ENCODE measurements around the gene EHBP1L1.

Gene EHBP1L1

DNA sequence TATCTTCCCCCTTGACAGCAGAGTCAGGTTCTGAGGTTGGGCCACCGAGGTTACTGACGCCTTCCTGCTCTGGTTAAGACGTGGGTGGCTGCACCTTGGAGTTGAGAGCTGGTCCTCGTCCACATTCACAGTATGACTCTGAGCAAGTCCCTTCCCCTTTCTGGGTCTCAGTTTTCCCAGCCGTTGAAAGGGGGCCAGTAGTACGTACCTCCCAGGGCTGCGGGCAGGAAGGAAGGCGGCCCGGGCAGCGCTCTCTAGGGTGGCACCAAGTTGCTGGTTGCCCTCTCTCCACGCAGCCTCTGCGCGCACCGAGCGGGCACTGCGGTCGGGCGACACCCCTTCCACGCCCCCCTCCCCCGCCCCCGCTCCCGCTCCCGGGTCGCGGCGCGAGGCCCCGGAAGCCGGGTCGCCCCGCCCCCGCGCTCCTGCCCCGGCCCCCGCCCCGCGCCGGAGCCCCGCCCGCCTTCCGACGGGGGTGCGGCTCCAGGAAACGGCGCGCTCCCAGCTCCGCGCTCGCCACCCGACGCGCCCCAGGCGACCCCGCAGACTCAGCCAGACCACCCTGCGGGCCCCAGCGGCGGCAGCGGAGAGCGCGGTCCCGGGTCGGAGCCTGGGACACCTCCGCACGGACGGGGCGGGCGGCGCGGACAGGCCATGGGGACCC is at the start of gene EHBP1L1:
Gene EHBP1L1, plus strand, starts transcription at position 486 of the 664 bp plus-strand sequence. CDS start 250 bp downstream, outside the sequence.
- H3K36me3 ChIP-seq (ENCODE audit: control insufficient read depth, insufficient read depth, low read length) = 0 out of 2 replicates have a peak, but pooled peaks cover 2% of the 10 kb centered on the region
- peaks cover 43% of the 10 kb centered on the region for H3K27me3 ChIP-seq (ENCODE audit: control insufficient read depth, insufficient read depth, low read length)
- peak within 1 kb of the TSS; percentile 56 for H3K4me3 ChIP-seq (ENCODE audit: low read depth, low read length)
- peaks cover 16% of the 10 kb centered on the region for H3K4me1 ChIP-seq (ENCODE audit: control insufficient read depth, insufficient read depth, low read length)
- H3K9me3 ChIP-seq (ENCODE audit: control insufficient read depth, insufficient read depth, low read length) = no peaks in the 10 kb centered on the region
- H3K9ac ChIP-seq (ENCODE audit: low read depth, low read length) = no peak within 1 kb of the TSS
- no peak within 1 kb of the TSS for H3K27ac ChIP-seq (ENCODE audit: low read depth, low read length)

DNA sequence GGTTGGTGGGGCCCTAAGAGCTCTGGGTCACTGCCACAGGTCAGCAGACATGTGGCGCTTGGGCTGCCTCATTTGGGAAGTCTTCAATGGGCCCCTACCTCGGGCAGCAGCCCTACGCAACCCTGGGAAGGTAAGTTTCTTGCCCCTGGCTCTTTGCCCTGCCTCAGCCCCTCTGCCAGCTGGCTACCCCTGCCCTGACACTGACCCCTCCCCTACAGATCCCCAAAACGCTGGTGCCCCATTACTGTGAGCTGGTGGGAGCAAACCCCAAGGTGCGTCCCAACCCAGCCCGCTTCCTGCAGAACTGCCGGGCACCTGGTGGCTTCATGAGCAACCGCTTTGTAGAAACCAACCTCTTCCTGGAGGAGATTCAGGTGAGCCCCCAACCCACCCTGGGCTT is 49.1 kb upstream of the EHBP1L1 start:
- no peak overlapping the region for H3K9ac ChIP-seq (ENCODE audit: low read depth, low read length)
- H3K4me3 ChIP-seq (ENCODE audit: low read depth, low read length) = no peak overlapping the region
- no peaks in the 10 kb centered on the region for H3K9me3 ChIP-seq (ENCODE audit: control insufficient read depth, insufficient read depth, low read length)
- H3K4me1 ChIP-seq (ENCODE audit: control insufficient read depth, insufficient read depth, low read length) = peaks cover 4% of the 10 kb centered on the region; the same call in 1 of the 2 replicates
- no peak overlapping the region for H3K27ac ChIP-seq (ENCODE audit: low read depth, low read length)
- H3K36me3 ChIP-seq (ENCODE audit: control insufficient read depth, insufficient read depth, low read length) = peaks cover 27% of the 10 kb centered on the region
- no peaks in the 10 kb centered on the region; the same call in 1 of the 2 replicates for H3K27me3 ChIP-seq (ENCODE audit: control insufficient read depth, insufficient read depth, low read length)

DNA sequence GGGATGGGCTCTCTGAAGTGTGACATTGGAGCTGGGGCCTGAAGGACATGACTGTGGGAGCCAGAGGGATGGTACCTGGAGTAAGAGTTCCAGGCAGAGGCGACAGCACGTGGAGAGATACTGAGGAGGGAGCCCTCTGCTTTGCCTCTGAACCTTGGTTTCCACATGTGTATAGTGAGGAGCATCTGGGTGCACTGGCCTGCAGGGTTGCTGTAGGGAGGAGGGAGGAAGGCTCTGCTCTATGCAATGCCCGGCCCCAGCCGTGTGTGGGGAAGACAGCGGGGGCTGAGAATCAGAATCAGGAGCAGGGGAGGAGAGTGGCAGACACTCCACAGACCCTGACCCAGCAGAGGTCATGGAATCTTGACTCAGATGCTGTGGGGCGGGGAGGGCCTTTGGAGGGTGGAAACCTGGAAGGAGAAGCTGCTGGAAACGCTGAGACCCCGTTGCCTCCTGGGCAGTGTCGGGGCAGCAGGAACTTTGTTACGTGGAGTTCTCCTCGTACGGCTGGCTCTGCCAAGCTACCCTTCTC is 47.0 kb upstream of the EHBP1L1 start:
- Histone ChIP-seq H3K27me3 (ENCODE audit: control insufficient read depth, insufficient read depth, low read length) (no peaks in the 10 kb centered on the region; the same call in 1 of the 2 replicates), H3K4me3 (ENCODE audit: low read depth, low read length) (no peak overlapping the region), H3K9ac (ENCODE audit: low read depth, low read length) (no peak overlapping the region), H3K36me3 (ENCODE audit: control insufficient read depth, insufficient read depth, low read length) (peaks cover 43% of the 10 kb centered on the region), H3K27ac (ENCODE audit: low read depth, low read length) (no peak overlapping the region), H3K4me1 (ENCODE audit: control insufficient read depth, insufficient read depth, low read length) (peaks cover 4% of the 10 kb centered on the region; the same call in 1 of the 2 replicates), H3K9me3 (ENCODE audit: control insufficient read depth, insufficient read depth, low read length) (no peaks in the 10 kb centered on the region)

DNA sequence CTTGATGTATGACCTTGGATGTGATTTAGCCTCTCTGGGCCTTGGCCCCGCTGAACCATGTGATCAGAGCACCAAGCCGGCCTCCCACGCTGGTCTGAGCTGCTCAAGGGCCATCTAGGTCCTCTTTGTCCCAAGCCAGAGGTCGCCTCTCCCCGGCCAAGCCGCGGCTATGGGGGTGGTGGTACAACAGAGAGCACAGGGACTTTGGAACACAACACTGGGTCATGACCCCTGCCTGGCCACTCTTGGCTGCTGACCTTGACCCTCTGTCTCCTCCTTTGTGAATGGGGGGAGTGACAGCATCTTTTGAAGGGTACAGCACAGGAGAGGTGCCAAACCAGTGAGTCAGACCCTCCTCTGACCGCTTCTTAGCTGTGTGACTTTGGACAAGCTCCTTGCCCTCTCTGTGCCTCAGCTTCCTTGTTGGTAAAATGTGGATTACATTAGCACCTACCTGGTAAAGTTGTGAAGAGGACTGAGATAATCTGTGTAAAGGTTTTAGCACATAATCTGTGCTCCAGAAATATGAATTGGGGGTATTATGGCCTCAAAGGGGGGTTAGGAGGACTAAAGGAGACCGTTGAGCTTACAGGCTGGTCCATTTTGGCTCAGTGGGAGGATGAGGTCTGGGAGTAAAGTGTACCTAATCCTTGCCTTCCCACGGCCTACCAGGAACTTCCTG is 46.2 kb upstream of the EHBP1L1 start:
- peaks cover 44% of the 10 kb centered on the region for H3K36me3 ChIP-seq (ENCODE audit: control insufficient read depth, insufficient read depth, low read length)
- no peak overlapping the region for H3K27ac ChIP-seq (ENCODE audit: low read depth, low read length)
- no peak overlapping the region for H3K9ac ChIP-seq (ENCODE audit: low read depth, low read length)
- H3K27me3 ChIP-seq (ENCODE audit: control insufficient read depth, insufficient read depth, low read length) = no peaks in the 10 kb centered on the region
- H3K9me3 ChIP-seq (ENCODE audit: control insufficient read depth, insufficient read depth, low read length) = no peaks in the 10 kb centered on the region
- no peaks in the 10 kb centered on the region for H3K4me1 ChIP-seq (ENCODE audit: control insufficient read depth, insufficient read depth, low read length)
- H3K4me3 ChIP-seq (ENCODE audit: low read depth, low read length) = no peak overlapping the region

DNA sequence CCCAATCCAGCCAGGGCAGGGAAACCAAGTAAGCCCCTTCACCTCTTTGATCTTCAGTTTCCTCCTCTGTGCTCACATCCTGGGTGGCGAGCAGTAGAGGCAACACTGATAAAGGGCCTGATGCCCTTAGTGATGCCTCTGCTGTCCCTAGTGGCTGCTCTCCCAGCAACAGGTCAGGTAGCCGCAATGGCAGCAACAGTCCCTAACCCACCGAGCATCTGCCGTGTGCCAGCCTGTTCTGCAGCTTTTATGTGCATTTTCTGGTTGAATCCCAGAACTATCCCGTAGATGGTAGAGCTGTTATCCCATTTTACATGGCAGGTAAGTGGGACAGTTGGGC is 45.7 kb upstream of the EHBP1L1 start:
- no peak overlapping the region for H3K27ac ChIP-seq (ENCODE audit: low read depth, low read length)
- H3K9ac ChIP-seq (ENCODE audit: low read depth, low read length) = no peak overlapping the region
- H3K36me3 ChIP-seq (ENCODE audit: control insufficient read depth, insufficient read depth, low read length) = peaks cover 49% of the 10 kb centered on the region

DNA sequence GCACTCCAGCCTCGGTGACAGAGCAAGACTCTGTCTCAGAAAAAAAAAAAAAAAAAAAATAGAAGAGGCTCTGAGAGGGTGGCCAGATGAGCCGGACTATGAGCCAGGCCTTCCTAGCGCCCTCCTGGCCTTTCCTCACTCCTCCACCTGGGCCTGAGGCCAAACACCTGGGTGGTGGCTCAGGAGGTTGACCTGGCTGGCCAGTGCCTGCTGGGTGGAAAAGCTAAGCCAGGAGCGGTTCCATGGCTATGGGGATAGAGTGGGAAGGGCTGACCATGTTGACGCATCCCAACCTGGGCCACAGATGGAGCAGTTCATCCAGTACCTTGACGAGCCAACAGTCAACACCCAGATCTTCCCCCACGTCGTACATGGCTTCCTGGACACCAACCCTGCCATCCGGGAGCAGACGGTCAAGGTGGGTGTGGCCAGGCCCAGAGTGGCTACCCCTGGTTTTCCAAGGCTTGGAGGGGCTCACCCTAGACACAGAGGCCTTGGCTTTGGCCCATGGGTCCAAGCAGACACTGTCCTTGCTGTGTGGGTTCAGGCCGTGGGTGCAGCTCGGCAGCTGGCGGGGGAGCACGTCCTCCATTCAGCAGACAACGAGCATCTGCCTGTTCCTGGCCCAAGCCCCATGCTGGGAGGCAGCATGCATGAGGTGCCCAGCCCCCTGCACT is 43.3 kb upstream of the EHBP1L1 start:
- Histone ChIP-seq H3K36me3 (ENCODE audit: control insufficient read depth, insufficient read depth, low read length) (peaks cover 61% of the 10 kb centered on the region), H3K9ac (ENCODE audit: low read depth, low read length) (no peak overlapping the region), H3K9me3 (ENCODE audit: control insufficient read depth, insufficient read depth, low read length) (no peaks in the 10 kb centered on the region), H3K4me3 (ENCODE audit: low read depth, low read length) (no peak overlapping the region), H3K27me3 (ENCODE audit: control insufficient read depth, insufficient read depth, low read length) (no peaks in the 10 kb centered on the region), H3K4me1 (ENCODE audit: control insufficient read depth, insufficient read depth, low read length) (no peaks in the 10 kb centered on the region), H3K27ac (ENCODE audit: low read depth, low read length) (no peak overlapping the region)

More for the DNA sequence above, 45.7 kb upstream of the EHBP1L1 start:
- no peaks in the 10 kb centered on the region for H3K27me3 ChIP-seq (ENCODE audit: control insufficient read depth, insufficient read depth, low read length)
- H3K4me1 ChIP-seq (ENCODE audit: control insufficient read depth, insufficient read depth, low read length) = no peaks in the 10 kb centered on the region
- H3K9me3 ChIP-seq (ENCODE audit: control insufficient read depth, insufficient read depth, low read length) = no peaks in the 10 kb centered on the region
- H3K4me3 ChIP-seq (ENCODE audit: low read depth, low read length) = no peak overlapping the region

DNA sequence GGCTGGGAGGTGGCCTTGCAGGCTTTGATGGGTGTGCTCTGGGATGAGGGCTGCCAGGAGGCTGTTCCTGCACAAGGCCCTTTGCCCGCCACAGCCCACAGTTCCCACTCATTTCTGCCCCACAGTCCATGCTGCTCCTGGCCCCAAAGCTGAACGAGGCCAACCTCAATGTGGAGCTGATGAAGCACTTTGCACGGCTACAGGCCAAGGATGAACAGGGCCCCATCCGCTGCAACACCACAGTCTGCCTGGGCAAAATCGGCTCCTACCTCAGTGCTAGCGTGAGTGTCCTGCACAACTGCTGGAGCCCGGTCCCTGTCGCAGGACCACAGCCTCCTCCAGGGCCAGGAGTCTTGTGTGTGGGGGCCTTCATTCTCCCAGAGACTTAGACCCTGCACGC is 40.8 kb upstream of the EHBP1L1 start:
- H3K4me3 ChIP-seq (ENCODE audit: low read depth, low read length) = no peak overlapping the region
- no peak overlapping the region for H3K27ac ChIP-seq (ENCODE audit: low read depth, low read length)
- H3K27me3 ChIP-seq (ENCODE audit: control insufficient read depth, insufficient read depth, low read length) = peaks cover 17% of the 10 kb centered on the region
- H3K9me3 ChIP-seq (ENCODE audit: control insufficient read depth, insufficient read depth, low read length) = no peaks in the 10 kb centered on the region
- peaks cover 63% of the 10 kb centered on the region for H3K36me3 ChIP-seq (ENCODE audit: control insufficient read depth, insufficient read depth, low read length)
- no peak overlapping the region for H3K9ac ChIP-seq (ENCODE audit: low read depth, low read length)
- H3K4me1 ChIP-seq (ENCODE audit: control insufficient read depth, insufficient read depth, low read length) = no peaks in the 10 kb centered on the region

DNA sequence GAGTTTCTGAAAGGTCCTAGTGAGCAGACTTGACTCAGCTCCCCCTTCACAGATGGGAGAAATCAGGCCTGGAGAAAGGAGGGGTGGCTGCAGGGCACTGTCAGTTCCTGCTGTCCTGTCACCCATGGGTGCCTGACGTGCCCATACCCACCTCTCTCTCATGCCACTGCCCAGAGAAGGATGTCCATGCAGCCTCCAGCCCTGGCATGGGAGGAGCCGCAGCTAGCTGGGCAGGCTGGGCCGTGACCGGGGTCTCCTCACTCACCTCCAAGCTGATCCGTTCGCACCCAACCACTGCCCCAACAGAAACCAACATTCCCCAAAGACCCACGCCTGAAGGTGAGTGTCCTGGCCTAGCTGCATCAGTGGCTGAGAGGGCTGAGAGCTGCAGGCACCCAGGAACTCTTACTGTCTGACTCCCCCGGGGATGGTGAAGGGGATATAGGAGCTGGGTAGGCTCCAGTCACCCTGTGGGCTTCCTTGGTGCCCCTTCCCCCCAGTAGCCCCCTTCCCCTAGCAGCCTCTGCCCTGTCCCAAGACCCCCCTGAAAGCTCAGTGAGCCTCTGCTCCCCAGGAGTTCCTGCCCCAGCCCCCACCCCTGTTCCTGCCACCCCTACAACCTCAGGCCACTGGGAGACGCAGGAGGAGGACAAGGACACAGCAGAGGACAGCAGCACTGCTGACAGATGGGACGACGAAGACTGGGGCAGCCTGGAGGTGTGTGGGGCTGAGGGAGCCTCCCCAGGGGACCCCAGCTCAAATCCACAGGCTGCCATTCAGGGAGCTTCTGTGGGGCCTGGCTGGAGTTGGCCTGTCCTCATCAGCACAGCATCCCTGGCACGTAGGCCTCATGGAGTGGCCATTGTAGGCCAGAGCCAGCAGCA is 39.2 kb upstream of the EHBP1L1 start:
- no peak overlapping the region for H3K4me3 ChIP-seq (ENCODE audit: low read depth, low read length)
- peaks cover 49% of the 10 kb centered on the region for H3K36me3 ChIP-seq (ENCODE audit: control insufficient read depth, insufficient read depth, low read length)
- H3K4me1 ChIP-seq (ENCODE audit: control insufficient read depth, insufficient read depth, low read length) = 0 out of 2 replicates have a peak, but pooled peaks cover 3% of the 10 kb centered on the region
- H3K27ac ChIP-seq (ENCODE audit: low read depth, low read length) = no peak overlapping the region
- H3K9me3 ChIP-seq (ENCODE audit: control insufficient read depth, insufficient read depth, low read length) = no peaks in the 10 kb centered on the region
- H3K27me3 ChIP-seq (ENCODE audit: control insufficient read depth, insufficient read depth, low read length) = peaks cover 25% of the 10 kb centered on the region
- no peak overlapping the region for H3K9ac ChIP-seq (ENCODE audit: low read depth, low read length)

DNA sequence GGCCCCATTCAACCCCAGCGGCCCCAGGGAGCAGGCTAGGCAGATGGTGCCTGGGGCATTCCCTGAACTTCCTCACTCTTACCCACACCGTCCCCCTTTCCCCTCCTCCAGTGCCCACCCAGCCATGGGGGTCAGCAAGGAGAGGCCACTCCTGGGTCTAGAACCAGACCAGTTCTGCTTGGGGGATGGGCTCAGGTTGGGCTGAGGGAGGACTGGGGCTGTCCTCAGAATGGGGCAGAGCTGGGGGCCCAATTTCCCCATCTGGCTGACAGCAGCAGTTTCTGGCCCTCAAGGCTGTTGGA is 38.6 kb upstream of the EHBP1L1 start:
- Histone ChIP-seq H3K36me3 (ENCODE audit: control insufficient read depth, insufficient read depth, low read length) (peaks cover 46% of the 10 kb centered on the region), H3K27me3 (ENCODE audit: control insufficient read depth, insufficient read depth, low read length) (peaks cover 25% of the 10 kb centered on the region), H3K9me3 (ENCODE audit: control insufficient read depth, insufficient read depth, low read length) (no peaks in the 10 kb centered on the region), H3K9ac (ENCODE audit: low read depth, low read length) (no peak overlapping the region), H3K4me1 (ENCODE audit: control insufficient read depth, insufficient read depth, low read length) (0 out of 2 replicates have a peak, but pooled peaks cover 3% of the 10 kb centered on the region), H3K27ac (ENCODE audit: low read depth, low read length) (no peak overlapping the region), H3K4me3 (ENCODE audit: low read depth, low read length) (no peak overlapping the region)

DNA sequence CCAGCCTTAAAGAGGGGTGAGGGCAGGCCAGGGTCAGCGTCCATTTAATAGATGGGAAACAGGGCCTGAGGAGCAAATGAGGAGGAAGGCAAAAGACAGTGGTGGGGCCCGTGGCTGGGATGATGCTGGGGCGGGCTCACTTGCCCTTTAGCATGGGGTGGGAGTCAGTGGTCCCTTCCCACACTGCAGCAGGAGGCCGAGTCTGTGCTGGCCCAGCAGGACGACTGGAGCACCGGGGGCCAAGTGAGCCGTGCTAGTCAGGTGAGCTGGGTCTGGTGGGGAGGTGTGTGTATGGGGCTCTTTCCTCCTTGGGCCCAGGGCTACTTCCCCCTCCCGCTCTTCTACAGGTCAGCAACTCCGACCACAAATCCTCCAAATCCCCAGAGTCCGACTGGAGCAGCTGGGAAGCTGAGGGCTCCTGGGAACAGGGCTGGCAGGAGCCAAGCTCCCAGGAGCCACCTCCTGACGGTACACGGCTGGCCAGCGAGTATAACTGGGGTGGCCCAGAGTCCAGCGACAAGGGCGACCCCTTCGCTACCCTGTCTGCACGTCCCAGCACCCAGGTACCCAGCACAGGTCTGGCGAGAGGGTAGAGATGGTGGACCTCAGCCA is 38.1 kb upstream of the EHBP1L1 start:
- Histone ChIP-seq H3K36me3 (ENCODE audit: control insufficient read depth, insufficient read depth, low read length) (peaks cover 41% of the 10 kb centered on the region), H3K27me3 (ENCODE audit: control insufficient read depth, insufficient read depth, low read length) (peaks cover 25% of the 10 kb centered on the region), H3K9ac (ENCODE audit: low read depth, low read length) (no peak overlapping the region), H3K27ac (ENCODE audit: low read depth, low read length) (no peak overlapping the region), H3K9me3 (ENCODE audit: control insufficient read depth, insufficient read depth, low read length) (no peaks in the 10 kb centered on the region), H3K4me3 (ENCODE audit: low read depth, low read length) (no peak overlapping the region), H3K4me1 (ENCODE audit: control insufficient read depth, insufficient read depth, low read length) (0 out of 2 replicates have a peak, but pooled peaks cover 3% of the 10 kb centered on the region)
